Vagina (tissue), 2 donors: ENCODE data around the gene IGSF23.

Experiments used
- POLR2A ChIP-seq, 2 donors: fragments of 450-650 bp; IDR thresholded peaks; one replicate each; pipeline ENCODE4 v1.6.1; 2017; ENCODE audit warnings: antibody characterized with exemption in 2 of 2, mild to moderate bottlenecking in 2 of 2, moderate library complexity in 2 of 2
- POLR2AphosphoS5 ChIP-seq, 2 donors: sonication (generic); formaldehyde crosslinking; IDR thresholded peaks; one replicate each; pipeline ENCODE4 v1.9.0; 2017; ENCODE audit warnings: antibody characterized with exemption in 2 of 2, mild to moderate bottlenecking in 2 of 2, low read depth in 1 of 2; ENCODE audit not compliant: insufficient read depth in 1 of 2

DNA sequence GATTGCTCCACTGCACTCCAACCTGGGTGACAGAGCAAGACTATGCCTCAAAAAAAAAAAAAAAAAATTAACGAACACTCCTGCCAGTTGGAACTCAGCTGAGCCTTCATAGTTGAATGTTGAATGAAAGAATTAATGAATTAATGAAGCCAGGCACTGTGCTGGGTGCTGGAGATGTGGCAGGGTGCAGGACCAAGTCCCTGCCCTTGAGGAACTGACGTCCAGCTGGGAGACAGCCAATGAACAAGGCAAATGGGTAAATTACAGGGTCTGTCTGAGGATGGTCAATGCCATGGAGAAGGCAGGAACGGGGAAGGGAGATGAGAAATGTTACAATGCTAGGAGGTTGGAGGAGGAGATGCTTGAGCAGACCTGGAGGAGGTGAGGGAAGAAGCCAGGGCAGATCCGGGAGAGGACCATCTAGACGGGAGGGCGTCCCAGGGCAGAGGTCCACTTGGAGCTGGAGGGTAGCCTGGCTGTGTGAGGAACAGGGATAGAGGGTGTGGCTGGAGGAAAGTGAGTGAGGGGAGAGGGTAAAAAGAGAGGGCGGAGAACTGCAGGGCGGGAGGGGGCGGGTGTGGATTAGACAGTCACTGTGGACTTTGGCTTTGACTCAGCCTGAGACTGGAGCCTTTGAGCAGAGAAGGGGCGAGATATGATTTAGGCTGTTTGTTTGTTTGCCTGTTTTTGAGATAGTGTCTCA lies 16.8 kb upstream of the IGSF23 start:
- TF ChIP-seq POLR2AphosphoS5 (IDR thresholded peaks at IDR 0.05; ENCODE audit: insufficient read depth in 1 of 2, low read depth in 1 of 2) (no peak), POLR2A (IDR thresholded peaks at IDR 0.05) (no peak)
